ENCODE results near the gene DNAH14. TPM values are rescaled to one million over a fixed set of nuclear protein-coding genes. Genes with fewer than 3 reads are reported as not detected.
"Not testable (repeated sequence)": the region's sequence is repeated elsewhere in the genome, so short reads cannot be mapped to it uniquely, and the experiment has no call there.

Gene DNAH14
- total RNA-seq, 1 experiment from 2014 or later, result 30.9 TPM

- in situ Hi-C loops (cut with HindIII; ENCODE audit: low pct_unique_long_range_greater_than_20kb, low sequenced_read_pairs), result no loop called here
- no peak for DNase-seq (ENCODE audit: low read depth)
Observed at GRCh38 chr1:225111000-225111399, 181.5 kb downstream of the DNAH14 start.

- in situ Hi-C loops (cut with HindIII; ENCODE audit: low pct_unique_long_range_greater_than_20kb, low sequenced_read_pairs), result no loop called here
- DNase-seq (ENCODE audit: low read depth), result no peak
Observed at GRCh38 chr1:225113265-225113664, 183.8 kb downstream of the DNAH14 start.

DNA sequence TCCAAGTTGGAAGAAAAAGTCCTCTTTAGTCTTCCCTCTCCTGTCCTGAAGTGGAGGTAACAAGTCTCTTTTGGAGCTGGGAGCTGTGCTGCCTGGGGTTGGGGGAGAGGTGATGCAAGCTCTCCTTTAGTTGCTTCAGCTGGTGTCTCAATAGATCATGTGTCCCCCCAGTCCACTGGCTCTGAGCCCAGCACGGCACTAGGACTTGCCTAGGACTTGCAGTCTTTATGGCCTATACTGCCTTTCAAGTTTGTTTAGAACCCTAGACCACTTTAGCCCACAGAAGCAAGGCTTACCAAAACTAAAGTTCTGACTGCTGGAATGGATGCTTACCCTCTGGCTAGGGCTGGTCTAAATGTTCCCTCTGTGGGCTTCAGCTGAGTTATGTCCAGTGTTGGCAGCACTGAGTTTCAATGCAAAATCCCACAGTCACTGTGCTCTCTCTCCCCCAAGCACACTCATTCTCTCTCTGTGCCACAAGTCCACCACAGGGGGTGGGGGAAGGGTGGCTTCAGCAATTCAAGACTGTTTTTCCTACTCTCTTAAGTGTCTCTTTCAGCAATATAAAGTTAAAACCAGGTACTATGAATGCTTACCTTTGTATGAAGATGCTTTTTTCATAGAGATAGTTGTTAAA, 185.0 kb downstream of the DNAH14 start:
- in situ Hi-C loops (cut with HindIII; ENCODE audit: low pct_unique_long_range_greater_than_20kb, low sequenced_read_pairs), result no loop called here
- DNase-seq (ENCODE audit: low read depth), result no peak

DNA sequence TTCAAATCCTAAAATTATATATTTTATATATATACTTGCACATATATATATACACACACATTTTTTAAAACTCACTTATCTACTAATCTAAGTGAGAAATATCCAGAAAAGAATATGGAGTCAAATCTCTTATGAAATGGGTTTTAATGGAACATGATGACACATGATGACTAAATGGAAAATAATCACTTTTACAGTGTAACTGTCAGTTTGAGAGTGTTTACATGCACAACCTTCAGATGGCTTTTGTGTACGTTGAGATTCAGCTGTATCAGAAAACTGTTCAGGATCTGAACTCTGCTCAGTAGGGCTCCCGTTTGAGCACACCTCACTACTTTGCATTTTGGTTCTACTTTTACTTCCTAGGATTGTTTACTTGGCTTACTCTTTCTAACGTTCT, 189.8 kb downstream of the DNAH14 start:
- in situ Hi-C loops (cut with HindIII; ENCODE audit: low pct_unique_long_range_greater_than_20kb, low sequenced_read_pairs), result no loop called here

GRCh38 chr1:225121095-225121494, 191.6 kb downstream of the DNAH14 start:
- no peak for DNase-seq (ENCODE audit: low read depth)

More for the DNA sequence above, 189.8 kb downstream of the DNAH14 start:
- DNase-seq (ENCODE audit: low read depth), result no peak

DNA sequence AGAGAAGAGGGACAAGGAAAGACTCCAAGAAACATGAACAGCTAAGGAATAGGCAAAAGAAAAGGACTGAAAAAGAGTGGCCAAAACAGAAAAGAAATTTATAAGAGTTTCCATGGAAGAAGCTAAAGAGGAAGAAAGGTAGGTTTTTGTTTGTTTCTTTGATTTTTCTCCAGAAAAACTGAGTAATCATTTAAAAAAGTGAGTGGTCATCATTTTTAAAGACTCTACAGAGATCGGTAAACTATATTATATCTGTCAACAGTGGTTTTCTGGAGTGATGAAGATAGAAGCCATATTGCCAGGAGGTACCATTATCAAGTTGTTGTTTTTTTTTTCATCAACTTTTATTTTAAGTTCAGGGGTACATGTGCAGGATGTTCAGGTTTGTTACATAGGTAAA, 202.4 kb downstream of the DNAH14 start:
- no peak for DNase-seq (ENCODE audit: low read depth)
- in situ Hi-C loops (cut with HindIII; ENCODE audit: low pct_unique_long_range_greater_than_20kb, low sequenced_read_pairs), result no loop called here

More at GRCh38 chr1:225121095-225121494, 191.6 kb downstream of the DNAH14 start:
- in situ Hi-C loops (cut with HindIII; ENCODE audit: low pct_unique_long_range_greater_than_20kb, low sequenced_read_pairs), result no loop called here

GRCh38 chr1:225137976-225138375, 208.5 kb downstream of the DNAH14 start:
- no peak for DNase-seq (ENCODE audit: low read depth)
- in situ Hi-C loops (cut with HindIII; ENCODE audit: low pct_unique_long_range_greater_than_20kb, low sequenced_read_pairs), result no loop called here

DNA sequence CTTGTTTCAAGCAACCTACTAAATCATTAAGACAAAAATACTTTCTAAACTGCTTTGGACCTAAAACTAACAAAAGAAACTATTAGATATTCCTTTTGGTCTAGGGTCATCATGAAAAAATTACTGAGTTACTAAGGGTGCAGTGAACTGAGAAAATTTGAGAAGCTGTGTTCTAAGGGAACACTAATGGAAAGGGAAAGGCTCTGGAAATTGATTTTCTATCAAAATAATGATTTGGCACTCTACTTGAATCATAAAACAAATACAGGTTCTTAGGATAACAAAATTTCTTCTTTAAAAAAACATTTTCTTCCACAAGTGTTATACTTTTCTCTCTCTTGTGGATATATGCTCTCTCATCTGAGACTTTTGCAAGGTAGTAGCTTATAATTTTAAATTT, 213.5 kb downstream of the DNAH14 start:
- no peak for DNase-seq (ENCODE audit: low read depth)

GRCh38 chr1:225146478-225146877, 217.0 kb downstream of the DNAH14 start:
- DNase-seq (ENCODE audit: low read depth), result no peak
- in situ Hi-C loops (cut with HindIII; ENCODE audit: low pct_unique_long_range_greater_than_20kb, low sequenced_read_pairs), result no loop called here

More for the DNA sequence above, 213.5 kb downstream of the DNAH14 start:
- in situ Hi-C loops (cut with HindIII; ENCODE audit: low pct_unique_long_range_greater_than_20kb, low sequenced_read_pairs), result no loop called here

- in situ Hi-C loops (cut with HindIII; ENCODE audit: low pct_unique_long_range_greater_than_20kb, low sequenced_read_pairs); DNase-seq (ENCODE audit: low read depth): not testable (repeated sequence)
Observed at GRCh38 chr1:225147791-225148190, 218.3 kb downstream of the DNAH14 start.

DNA sequence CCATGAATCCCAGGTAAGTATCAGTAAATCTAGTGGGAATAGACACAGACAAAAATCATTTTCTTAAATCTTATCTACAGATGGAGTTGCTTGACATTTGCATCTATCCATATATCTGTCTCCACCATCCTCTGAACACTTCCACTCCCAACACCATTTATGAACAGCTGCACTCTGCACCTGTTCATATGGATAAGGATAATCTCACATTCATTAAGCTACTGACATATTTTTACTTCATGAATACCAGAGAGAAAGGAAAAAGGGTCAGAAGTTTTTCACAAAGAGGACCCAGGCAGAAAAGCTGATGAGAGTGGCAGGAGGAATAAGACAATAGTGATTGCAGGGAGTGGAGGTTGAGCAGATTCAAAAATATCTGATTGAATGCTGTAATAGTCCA, 222.6 kb downstream of the DNAH14 start:
- in situ Hi-C loops (cut with HindIII; ENCODE audit: low pct_unique_long_range_greater_than_20kb, low sequenced_read_pairs), result no loop called here
- DNase-seq (ENCODE audit: low read depth), result no peak

DNA sequence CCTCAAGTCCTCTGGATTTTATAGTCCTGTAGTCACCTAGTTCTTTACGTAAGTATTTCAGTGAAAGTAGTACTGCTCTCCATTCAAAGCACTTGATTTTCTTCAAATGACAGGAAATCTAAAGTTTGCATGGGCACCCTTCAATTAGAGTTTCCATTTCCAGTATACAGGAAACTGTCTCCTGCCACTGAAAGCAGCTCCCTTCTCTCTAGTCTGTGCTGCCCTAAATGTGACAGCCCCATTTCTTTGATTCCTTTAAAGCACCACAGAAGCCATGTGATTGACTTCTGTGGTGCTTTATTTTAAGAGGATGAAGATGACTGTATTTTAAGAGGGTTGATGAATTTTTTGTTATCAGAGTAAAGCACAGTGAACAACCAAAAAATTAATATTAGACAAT, 226.1 kb downstream of the DNAH14 start:
- DNase-seq (ENCODE audit: low read depth), result no peak
- in situ Hi-C loops (cut with HindIII; ENCODE audit: low pct_unique_long_range_greater_than_20kb, low sequenced_read_pairs), result no loop called here

GRCh38 chr1:225156254-225156653, 226.8 kb downstream of the DNAH14 start:
- in situ Hi-C loops (cut with HindIII; ENCODE audit: low pct_unique_long_range_greater_than_20kb, low sequenced_read_pairs), result no loop called here
- DNase-seq (ENCODE audit: low read depth), result no peak

DNA sequence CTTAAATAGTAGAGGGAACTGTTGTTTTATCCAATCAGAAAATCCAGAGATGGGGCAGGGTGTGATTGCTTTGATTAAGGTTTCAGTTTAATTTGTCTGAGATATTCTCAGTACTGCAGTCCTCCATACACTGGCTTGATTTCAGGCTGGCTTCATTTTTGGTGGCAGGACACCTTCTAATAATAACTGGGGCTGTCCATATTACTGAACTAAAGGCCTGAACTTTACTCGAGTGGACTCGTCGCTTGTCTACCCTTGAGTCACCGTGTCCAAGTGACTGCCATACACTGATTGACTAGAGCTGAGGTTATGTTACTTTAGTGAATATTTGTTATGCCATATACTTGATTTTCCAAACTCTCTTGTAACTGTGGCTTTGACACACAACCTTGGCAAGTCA, 228.8 kb downstream of the DNAH14 start:
- in situ Hi-C loops (cut with HindIII; ENCODE audit: low pct_unique_long_range_greater_than_20kb, low sequenced_read_pairs), result no loop called here
- DNase-seq (ENCODE audit: low read depth), result no peak

DNA sequence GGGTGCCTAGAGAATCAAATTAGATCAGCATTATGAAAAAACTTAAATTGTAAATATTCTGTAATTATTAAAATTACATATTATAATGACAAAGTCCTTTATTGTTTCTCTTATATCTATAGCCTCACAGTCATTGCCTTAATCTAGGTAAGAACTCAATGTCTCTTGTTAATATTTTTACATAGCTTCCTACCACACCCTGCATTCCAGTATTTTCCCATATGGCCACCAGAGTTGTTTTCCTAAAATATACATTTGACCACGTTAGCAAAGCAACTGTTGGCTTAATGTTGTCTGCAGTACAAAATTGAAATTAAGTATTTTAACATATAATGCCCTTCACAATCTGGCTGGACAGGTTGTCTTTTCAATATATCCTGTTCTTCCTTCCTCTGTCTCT, 230.3 kb downstream of the DNAH14 start:
- DNase-seq (ENCODE audit: low read depth), result no peak
- in situ Hi-C loops (cut with HindIII; ENCODE audit: low pct_unique_long_range_greater_than_20kb, low sequenced_read_pairs), result no loop called here

DNA sequence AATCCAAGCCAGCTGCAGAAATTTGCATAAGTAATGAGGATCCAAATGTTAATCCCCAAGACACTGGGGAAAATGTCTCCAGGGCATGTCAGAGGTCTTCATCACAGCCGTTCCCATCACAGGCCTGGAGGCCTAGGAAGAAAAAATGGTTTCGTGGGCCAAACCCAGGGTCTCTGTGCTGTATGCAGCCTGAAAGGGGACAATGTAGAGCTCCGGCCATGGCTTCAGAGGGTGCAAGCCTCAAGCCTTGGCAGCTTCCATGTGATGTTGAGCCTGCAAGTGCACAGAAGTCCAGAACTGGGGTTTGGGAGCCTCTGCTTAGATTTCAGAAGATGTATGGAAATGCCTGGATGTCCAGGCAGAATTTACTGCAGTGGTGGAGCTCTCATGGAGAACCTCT, 247.9 kb downstream of the DNAH14 start:
- in situ Hi-C loops (cut with HindIII; ENCODE audit: low pct_unique_long_range_greater_than_20kb, low sequenced_read_pairs); DNase-seq (ENCODE audit: low read depth): not testable (repeated sequence)

DNA sequence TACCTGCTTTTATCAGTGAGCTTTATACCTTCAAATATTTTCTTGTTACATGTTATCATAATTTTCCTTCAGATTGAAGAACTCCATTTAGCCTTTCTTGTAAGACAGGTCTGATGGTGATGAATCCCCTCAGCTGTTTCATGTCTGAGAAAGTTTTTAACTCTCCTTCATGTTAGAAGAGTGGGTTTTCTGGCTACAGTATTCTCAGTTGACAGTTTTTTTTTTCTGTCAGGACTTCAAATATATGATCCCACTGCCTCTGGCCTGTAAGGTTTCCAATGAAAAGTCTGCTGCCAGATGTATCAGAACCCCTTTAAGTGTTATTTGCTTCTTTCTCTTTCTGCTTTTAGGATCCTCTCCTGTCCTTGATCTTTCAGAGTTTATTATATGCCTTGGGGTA, 250.2 kb downstream of the DNAH14 start:
- in situ Hi-C loops (cut with HindIII; ENCODE audit: low pct_unique_long_range_greater_than_20kb, low sequenced_read_pairs), result no loop called here
- DNase-seq (ENCODE audit: low read depth), result no peak

DNA sequence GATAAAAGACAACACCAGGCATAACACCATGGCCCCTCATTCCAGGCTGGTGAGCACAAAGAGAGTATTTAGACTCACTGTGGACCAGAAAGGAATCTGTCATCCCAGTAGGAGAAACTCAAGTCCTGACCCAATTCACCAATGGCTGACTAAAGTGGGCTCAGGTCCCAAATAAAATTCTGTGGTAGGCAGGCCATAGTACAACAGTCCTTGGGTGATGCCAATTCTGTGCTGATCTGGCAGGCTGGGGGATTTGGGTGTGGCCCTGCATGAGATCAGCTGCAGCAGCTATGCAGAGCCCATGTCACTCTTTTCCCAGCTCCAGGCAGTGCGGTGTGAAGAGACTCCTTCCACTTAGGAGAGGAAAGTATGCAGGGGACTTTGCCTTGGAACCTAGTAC, 253.2 kb downstream of the DNAH14 start:
- in situ Hi-C loops (cut with HindIII; ENCODE audit: low pct_unique_long_range_greater_than_20kb, low sequenced_read_pairs), result no loop called here
- no peak for DNase-seq (ENCODE audit: low read depth)

DNA sequence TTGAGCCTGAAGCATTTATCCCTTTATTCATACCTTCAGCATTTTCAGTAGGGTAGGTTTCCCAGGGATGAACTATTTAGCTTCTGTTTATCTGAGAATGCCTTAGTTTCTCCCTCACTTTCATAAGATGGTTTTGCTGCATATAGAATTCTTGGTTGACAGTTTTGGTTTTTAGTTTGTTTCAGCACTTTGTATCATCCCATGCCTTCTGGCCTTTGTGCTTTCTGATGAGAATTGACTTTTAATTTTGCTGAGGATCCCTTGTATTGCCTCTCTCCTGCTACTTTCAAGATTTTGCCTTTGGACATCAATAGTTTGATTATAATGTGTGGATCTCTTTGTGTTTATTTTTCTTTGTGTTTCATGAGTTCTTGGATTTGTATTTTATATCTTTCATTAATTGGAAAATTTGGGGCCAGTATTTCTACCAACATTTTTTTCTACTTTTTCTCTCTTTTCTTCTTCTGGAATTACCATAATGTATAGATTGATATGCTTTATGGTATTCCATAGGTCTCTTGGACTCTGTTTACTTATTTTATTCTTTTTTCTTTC, 261.8 kb downstream of the DNAH14 start:
- in situ Hi-C loops (cut with HindIII; ENCODE audit: low pct_unique_long_range_greater_than_20kb, low sequenced_read_pairs), result no loop called here
- no peak for DNase-seq (ENCODE audit: low read depth)

DNA sequence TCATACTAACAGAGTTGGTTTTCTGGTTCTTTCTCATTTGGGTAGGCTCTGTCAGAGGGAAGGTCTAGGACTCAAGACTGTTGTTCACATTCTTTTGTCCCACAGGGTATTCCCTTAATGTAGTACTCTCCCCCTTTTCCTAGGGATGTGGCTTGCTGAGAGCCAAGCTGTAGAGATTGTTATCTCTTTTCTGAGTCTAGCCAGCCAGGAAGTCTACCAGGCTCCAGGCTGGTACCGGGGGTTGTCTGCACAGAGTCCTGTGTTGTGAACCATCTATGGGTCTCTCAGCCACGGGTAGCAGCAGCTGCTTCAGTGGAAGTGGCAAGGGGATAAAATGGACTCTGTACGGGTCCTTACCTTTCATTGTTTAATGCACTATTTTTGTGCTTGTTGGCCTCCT, 272.0 kb downstream of the DNAH14 start:
- in situ Hi-C loops (cut with HindIII; ENCODE audit: low pct_unique_long_range_greater_than_20kb, low sequenced_read_pairs), result no loop called here
- no peak for DNase-seq (ENCODE audit: low read depth)

All from Caki2 (cell line).